Effector CD8-positive, alpha-beta T cell (primary cell): ENCODE measurements around the gene ARMC12.
A peak's percentile ranks its signal among the peaks of the same experiment; 100 is the strongest.

ENCODE experiments used
- DNase-seq: peaks from one replicate; lab custom pipeline; 2025; lab: John Stamatoyannopoulos, UW

The ARMC12 gene

DNA sequence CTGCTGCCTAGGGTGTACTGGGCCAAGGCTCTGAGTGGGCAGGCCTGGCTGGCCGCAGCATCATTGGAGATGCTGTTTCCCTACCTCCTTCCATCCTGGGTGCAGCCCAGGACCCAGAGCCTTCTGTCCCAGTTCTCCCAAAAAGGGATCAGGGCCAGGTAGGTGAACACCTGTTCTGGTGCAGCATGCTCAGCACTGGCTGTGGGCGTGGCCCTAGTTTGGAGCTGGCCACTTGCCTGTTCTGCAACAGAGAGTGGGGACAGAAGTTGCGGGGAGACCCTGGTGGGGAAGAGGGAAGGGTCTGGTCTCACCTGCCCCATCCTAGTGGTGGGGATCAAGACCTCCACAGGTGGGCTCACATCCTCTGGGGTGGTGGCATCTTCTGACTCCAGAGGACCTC lies 1.4 kb upstream of the ARMC12 start:
- no peak for DNase-seq

- DNase-seq: peak; percentile 80
Observed at GRCh38 chr6:35736253-35736894, 458 bp upstream of the ARMC12 start.

DNA sequence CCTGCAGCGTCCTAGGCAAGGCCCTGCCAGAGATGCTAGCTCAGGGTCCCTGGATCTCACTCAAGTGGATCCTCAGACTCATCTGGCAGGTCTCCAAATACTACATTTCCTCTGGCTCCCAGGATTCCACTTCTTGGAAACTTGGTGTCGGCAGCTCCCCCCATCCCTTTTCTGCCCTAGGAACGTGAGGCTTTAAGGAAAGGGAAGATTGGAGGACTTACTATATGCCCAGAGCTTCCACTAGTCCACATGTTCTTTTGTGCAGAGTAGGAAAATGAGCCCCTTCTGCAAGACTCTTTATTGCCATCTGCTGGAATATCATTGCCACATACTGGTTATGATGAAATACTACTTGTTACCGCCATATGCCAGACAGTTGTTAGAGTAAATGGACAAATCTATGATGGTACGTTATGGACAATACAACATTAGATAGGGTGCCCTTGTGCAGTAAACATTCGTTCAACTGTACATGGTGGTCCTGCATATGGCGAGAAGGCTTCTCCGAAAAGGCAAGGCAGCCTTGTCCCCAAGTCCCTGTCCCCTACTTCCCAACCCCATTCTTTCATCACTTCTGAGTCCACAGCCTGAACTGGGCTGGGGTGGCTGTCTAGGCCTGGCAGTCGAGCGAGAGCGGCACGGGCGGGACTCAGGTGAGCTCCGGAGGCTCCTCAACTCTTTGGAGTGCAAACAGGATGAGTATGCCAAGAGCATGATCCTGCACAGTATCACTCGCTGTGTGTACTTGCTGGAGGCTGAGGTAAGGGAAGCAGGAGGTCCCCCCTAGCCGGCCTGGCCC lies 780 bp downstream of the ARMC12 start:
- no peak for DNase-seq

GRCh38 chr6:35739645-35740524 lies 3.1 kb downstream of the ARMC12 start:
- no peak for DNase-seq

DNA sequence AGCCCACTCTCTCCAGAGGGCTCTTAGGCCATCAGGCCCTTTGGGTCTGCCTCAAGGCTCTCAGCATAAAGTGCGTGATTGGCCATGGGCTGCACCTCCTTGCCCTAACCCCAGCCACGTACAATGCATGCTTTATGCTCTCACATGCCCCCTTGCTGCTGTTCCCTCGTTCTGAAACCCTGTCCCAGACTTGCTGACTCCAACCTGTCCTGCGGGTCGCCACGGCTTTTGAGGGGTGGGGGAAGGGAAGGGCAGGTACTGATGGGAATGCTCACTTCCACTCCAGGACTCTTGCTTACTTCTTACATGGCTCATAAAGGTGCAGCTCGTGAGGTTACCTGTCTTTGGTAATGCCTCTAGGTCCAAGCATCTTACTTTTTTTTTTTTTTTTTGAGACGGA lies 6.0 kb downstream of the ARMC12 start:
- no peak for DNase-seq

- no peak for DNase-seq
Observed at GRCh38 chr6:35745509-35745908, 8.7 kb downstream of the ARMC12 start.

GRCh38 chr6:35746516-35746915 lies 9.7 kb downstream of the ARMC12 start:
- DNase-seq: no peak

DNA sequence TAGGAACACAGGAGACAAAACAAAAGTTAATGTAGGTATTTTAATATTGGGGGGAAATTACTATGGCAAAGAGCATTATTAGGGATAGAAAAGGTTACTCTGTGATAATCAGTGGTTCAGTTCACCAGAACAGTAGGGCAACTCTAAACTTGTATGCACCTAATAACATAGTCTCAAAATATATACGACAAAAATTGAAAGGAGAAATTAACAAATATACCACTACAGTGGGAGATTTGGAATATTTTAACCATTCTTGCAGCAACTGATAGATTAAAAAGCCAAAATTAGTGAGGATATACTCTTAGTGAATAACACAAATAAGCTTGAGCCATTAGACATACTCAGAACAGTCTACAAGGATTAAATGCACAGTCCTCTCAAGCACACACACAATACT lies 11.0 kb downstream of the ARMC12 start:
- DNase-seq: no peak

DNA sequence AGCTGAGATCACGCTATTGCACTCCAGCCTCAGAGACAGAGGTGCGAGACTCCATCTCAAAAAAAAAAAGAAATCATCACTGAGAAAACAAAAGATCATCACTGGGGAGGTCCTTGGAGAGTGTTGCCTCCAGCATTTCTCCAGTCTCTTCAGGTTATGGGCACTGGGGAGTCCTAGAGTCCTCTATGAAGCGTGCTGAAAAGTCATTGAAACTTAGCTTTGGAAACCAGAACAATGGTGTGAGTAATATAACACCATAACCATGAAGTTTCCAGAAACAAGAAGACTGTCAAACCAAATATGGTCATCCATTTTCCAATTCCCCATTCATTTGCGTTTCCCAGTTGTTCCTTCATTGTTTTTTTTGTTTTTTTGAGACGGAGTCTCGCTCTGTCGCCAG lies 13.7 kb downstream of the ARMC12 start:
- no peak for DNase-seq

DNA sequence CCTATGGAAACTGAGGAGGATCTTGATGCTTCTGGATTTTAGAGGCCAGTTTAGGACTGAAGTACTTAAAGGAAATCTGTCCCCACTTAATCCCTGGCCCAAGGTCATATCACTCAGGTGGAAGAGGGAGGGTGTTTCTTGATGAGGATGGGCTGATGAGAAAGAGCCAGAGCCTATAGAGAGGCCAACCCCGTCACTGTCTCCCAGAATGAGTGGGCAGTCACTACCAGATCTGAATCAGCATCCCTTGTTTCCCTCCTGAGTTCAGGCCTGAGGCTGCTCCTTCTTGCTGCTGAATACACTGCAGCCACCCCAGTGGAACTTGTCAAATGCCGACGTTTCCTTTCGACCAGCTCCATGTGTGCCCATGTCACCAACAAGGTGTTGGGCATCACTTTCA lies 14.8 kb downstream of the ARMC12 start:
- no peak for DNase-seq

DNA sequence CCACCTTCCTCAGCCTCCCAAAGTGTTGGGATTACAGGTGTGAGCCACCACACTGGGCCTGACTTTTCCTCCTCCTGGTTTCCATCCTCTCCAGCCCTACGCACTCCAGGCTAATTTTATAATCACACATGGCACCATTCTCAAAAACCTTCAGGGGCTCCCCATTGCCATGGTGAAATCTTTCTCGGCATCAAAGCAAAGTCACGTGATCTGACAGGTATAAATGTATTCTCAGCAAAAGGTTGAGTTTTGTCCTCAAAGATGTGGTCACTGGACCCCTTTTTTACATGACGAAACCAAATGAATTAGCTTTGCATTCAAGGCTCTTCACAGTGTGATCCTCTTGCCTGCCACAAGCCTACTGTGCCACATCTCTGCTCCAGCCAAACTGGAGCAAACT lies 15.5 kb downstream of the ARMC12 start:
- DNase-seq: no peak

- DNase-seq: no peak
Observed at GRCh38 chr6:35754452-35755277, 17.8 kb downstream of the ARMC12 start.

- no peak for DNase-seq
Observed at GRCh38 chr6:35755278-35755924, 18.6 kb downstream of the ARMC12 start.

GRCh38 chr6:35757456-35758123 lies 20.8 kb downstream of the ARMC12 start:
- no peak for DNase-seq

DNA sequence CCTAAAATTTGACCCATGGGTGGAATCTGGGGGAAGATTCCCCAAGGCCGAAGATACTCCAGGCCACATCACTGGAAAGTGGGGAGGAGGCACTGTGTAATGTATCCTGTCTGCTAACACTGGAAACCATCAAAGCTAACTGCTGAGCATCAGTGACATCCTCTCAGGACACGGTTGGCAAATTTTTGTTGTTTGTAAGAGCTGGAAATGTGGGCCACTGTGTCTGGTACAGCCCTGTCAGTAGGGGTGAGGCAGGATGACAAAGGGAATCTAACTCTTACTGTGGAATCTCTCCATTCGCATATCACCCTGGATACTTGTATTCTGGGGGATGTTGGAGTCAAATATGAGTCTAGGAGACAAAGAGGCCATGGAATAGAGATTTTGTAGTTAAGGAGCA lies 22.6 kb downstream of the ARMC12 start:
- DNase-seq: no peak

GRCh38 chr6:35765739-35766138 lies 28.9 kb downstream of the ARMC12 start:
- DNase-seq: no peak

DNA sequence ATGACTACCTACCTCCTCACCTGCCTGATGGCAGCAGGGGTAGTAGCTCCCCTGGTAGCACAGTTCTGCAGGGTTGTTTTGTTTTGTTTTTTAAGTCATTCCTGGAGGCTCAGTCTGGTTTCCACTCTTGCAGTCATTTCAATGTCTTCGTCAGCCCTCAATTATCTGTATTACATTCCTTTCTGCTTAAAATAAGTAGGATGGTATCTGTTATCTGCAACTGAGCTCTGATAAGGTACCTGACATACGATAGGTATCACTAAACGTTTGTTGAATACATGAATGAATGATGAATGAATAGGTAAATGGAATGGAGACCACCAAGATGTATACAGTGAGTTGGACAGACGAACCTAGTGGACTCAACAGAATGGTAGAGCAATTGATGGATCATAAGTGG lies 32.4 kb downstream of the ARMC12 start:
- no peak for DNase-seq

DNA sequence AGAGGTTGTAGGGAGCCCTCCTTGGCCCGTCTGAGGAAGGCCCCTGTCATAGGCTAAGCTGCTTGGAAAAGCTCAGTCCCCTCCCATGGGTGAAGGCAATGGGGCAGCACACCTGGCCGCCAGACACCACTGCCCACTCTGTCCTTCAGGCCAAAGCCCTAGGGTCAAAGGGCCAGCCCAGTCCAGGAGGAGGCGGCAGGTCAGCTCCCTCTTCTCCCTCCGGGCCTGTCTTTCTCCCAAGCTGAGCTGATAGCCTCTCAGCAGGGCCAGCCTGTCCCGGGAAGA lies 34.5 kb downstream of the ARMC12 start:
- no peak for DNase-seq

GRCh38 chr6:35774116-35774794 lies 37.4 kb downstream of the ARMC12 start:
- no peak for DNase-seq

GRCh38 chr6:35775031-35775430 lies 38.2 kb downstream of the ARMC12 start:
- no peak for DNase-seq
